Calu3 (cell line): ENCODE results near the gene CUL2. TPM values are rescaled to one million over a fixed set of nuclear protein-coding genes. Genes with fewer than 3 reads are reported as not detected.

ENCODE experiments used
- BruUV-seq: library from RNA; stranded (reverse); fragments of 400-500 nt; replicated peaks from 2 replicates; lab custom pipeline; 2021; lab: Mats Ljungman, UMichigan
- CTCF ChIA-PET: fragments of 300-600 bp; sonication (Branson Sonifier 250); formaldehyde crosslinking; loops from one replicate; lab custom pipeline; 2022; ENCODE audit warnings: antibody characterized with exemption; lab: Charles Lee
- DNase-seq: peaks from one replicate; pipeline ENCODE4 v3.0.0; 2022
- H3K27ac Mint-ChIP-seq: one replicate; pipeline ENCODE4 v1.8.0; 2022; ENCODE audit warnings: mixed read lengths; ENCODE audit not compliant: unreplicated experiment
- H3K27me3 Mint-ChIP-seq: one replicate; pipeline ENCODE4 v1.8.0; 2022; ENCODE audit warnings: mixed read lengths; ENCODE audit not compliant: unreplicated experiment
- H3K36me3 Mint-ChIP-seq: one replicate; pipeline ENCODE4 v1.8.0; 2022; ENCODE audit warnings: mild to moderate bottlenecking, moderate library complexity, mixed read lengths; ENCODE audit not compliant: insufficient read depth, unreplicated experiment
- H3K4me1 Mint-ChIP-seq: one replicate; pipeline ENCODE4 v1.8.0; 2022; ENCODE audit warnings: mild to moderate bottlenecking, low read depth, mixed read lengths; ENCODE audit not compliant: unreplicated experiment
- H3K4me3 Mint-ChIP-seq: one replicate; pipeline ENCODE4 v1.8.0; 2022; ENCODE audit warnings: mild to moderate bottlenecking, low read depth, moderate library complexity, mixed read lengths; ENCODE audit not compliant: unreplicated experiment
- H3K9me3 Mint-ChIP-seq: one replicate; pipeline ENCODE4 v1.8.0; 2022; ENCODE audit warnings: low read depth, mixed read lengths; ENCODE audit not compliant: unreplicated experiment
- intact Hi-C: fragments of 100-400 bp; cut with micrococcal nuclease; formaldehyde crosslinking; loops from one replicate; pipeline ENCODE4 v1.10.0; 2022; ENCODE audit not compliant: unreplicated experiment
- total RNA-seq: library from RNA; stranded (reverse); gene quantifications from 2 replicates; pipeline ENCODE4 v1.2.3, GENCODE V29; 2022
- TF ChIP-seq, protein P1 (sequence below): fragments of 200-600 bp; IDR thresholded peaks from one replicate; pipeline ENCODE4 v1.8.0; 2022; ENCODE audit warnings: antibody characterized with exemption; ENCODE audit not compliant: unreplicated experiment

The CUL2 gene
- total RNA-seq, 1 experiment from 2014 or later: 37.1 TPM

DNA sequence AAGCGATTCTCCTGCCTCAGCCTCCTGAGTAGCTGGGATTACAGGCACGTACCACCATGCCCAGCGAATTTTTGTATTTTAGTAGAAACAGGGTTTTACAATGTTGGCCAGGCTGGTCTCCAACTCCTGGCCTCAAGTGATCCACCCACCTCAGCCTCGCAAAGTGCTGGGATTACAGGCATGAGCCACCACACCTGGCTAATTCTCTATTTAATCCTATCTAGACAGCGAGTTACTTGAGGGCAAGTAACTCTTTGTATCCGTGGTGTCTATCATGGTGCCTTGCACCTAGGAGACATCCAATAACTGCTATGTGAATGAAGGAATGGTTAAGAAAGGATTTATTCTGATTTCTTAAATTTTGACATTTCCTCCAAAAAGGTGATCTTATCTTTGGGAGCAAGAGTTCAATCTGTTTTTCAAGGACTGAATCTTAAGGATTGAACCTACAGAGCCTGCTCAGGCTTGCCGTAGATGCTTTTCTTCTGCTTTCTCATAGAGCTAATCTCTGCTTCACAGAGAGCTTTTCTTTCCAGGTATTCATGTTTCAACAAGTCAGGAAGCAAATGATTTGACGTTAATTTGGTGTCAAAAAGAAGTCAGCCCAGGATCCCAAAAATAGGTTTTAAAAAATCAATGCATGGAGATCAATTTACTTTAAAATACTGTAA is 101.6 kb downstream of the CUL2 start:
- H3K36me3 Mint-ChIP-seq: no peaks in the 10 kb centered on the region
- no TSS peak for BruUV-seq
- H3K27me3 Mint-ChIP-seq: no peaks in the 10 kb centered on the region
- TF ChIP-seq, protein P1, sequence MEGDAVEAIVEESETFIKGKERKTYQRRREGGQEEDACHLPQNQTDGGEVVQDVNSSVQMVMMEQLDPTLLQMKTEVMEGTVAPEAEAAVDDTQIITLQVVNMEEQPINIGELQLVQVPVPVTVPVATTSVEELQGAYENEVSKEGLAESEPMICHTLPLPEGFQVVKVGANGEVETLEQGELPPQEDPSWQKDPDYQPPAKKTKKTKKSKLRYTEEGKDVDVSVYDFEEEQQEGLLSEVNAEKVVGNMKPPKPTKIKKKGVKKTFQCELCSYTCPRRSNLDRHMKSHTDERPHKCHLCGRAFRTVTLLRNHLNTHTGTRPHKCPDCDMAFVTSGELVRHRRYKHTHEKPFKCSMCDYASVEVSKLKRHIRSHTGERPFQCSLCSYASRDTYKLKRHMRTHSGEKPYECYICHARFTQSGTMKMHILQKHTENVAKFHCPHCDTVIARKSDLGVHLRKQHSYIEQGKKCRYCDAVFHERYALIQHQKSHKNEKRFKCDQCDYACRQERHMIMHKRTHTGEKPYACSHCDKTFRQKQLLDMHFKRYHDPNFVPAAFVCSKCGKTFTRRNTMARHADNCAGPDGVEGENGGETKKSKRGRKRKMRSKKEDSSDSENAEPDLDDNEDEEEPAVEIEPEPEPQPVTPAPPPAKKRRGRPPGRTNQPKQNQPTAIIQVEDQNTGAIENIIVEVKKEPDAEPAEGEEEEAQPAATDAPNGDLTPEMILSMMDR: no peak
- CTCF ChIA-PET: interaction anchor here (0.5 kb wide), 1 partner anchor 23 kb away, joined by 3 read pairs; no protein-coding TSS in a partner anchor
- intact Hi-C loops: no loop called here
- no peak overlapping the region for H3K27ac Mint-ChIP-seq
- H3K4me1 Mint-ChIP-seq: peaks cover 8% of the 10 kb centered on the region
- H3K4me3 Mint-ChIP-seq: no peak overlapping the region
- peaks cover 3% of the 10 kb centered on the region for H3K9me3 Mint-ChIP-seq
- no peak for DNase-seq

DNA sequence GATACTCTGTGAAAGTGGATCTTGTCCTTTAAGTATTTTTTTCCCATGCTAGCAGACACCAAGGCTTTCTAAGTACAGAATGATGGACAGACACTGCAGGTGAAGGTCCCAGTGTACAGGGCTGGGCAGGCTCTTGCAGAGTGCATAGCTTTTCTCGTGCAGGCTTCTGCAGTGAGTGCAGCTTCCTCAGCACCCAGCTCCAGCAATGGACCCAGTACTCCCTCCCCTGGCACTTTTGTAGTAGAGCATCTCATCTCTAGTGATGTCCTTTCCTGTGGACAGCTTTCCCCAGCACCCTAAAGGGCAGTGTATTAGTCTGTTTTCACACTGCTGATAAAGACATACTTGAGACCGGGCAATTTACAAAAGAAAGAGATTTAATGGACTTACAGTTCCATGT is 104.3 kb downstream of the CUL2 start:
- H3K27me3 Mint-ChIP-seq: no peaks in the 10 kb centered on the region
- H3K27ac Mint-ChIP-seq: no peak overlapping the region
- CTCF ChIA-PET: interaction anchor here (1.0 kb wide), 1 partner anchor 262 kb away, joined by 6 read pairs; no protein-coding TSS in a partner anchor
- intact Hi-C loops: no loop called here
- no peak for DNase-seq
- no peaks in the 10 kb centered on the region for H3K36me3 Mint-ChIP-seq
- H3K9me3 Mint-ChIP-seq: peaks cover 3% of the 10 kb centered on the region
- no peaks in the 10 kb centered on the region for H3K4me1 Mint-ChIP-seq
- no TSS peak for BruUV-seq
- no peak overlapping the region for H3K4me3 Mint-ChIP-seq
- TF ChIP-seq, protein P1: no peak

DNA sequence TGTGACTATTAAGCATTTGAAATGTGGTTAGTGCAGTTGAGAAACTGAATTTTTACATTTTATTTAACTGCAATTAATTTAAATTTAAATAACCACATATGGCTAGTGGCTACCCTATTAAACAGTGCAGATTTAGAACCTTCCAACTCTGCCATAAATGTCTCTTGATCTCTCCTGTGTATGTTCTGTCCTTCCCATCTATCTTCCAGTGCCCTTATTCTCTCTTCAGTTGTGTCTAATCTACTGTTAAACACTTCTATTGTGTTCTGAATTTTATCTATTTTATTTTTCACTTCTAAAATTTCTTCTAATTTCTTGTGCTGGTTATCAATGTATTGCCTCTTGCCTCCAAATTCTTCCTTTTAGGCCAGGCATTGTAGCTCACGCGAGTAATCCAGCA is 105.0 kb downstream of the CUL2 start:
- no peaks in the 10 kb centered on the region for H3K27me3 Mint-ChIP-seq
- BruUV-seq: no TSS peak

DNA sequence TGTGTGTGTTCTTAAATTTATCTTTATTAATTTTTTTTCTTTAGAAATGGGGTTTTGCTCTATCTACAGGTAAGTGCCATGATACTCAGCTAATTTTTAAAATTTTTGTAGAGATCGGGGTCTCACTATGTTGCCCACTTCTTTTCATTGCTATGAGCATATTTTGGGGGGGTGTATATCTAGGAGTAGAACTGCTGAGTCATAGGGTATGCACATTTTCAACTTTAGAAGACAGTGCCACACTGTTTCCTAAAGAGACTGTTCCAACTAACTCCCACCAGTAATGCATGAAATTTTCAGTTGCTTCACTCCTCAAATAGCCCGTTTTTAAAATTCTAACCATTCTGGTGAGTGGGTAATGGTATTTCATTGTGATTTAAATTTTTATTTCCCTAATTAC is 108.3 kb downstream of the CUL2 start:
- CTCF ChIA-PET: no interaction called here

More for the DNA sequence above, 105.0 kb downstream of the CUL2 start:
- TF ChIP-seq, protein P1: no peak
- DNase-seq: no peak
- CTCF ChIA-PET: interaction anchor here (1.0 kb wide), 1 partner anchor 261 kb away, joined by 6 read pairs; no protein-coding TSS in a partner anchor
- Mint-ChIP-seq H3K4me1 (no peaks in the 10 kb centered on the region), H3K36me3 (no peaks in the 10 kb centered on the region), H3K27ac (no peak overlapping the region), H3K9me3 (peaks cover 3% of the 10 kb centered on the region), H3K4me3 (no peak overlapping the region)
- intact Hi-C loops: no loop called here

More for the DNA sequence above, 108.3 kb downstream of the CUL2 start:
- intact Hi-C loops: no loop called here
- Mint-ChIP-seq H3K27me3 (no peaks in the 10 kb centered on the region), H3K27ac (no peak overlapping the region), H3K4me3 (no peak overlapping the region), H3K9me3 (peaks cover 3% of the 10 kb centered on the region), H3K36me3 (no peaks in the 10 kb centered on the region), H3K4me1 (no peaks in the 10 kb centered on the region)
- DNase-seq: no peak
- BruUV-seq: no TSS peak
- TF ChIP-seq, protein P1: no peak
